Endothelial cell of umbilical vein (primary cell): ENCODE results near the gene PDPN. TPM values are rescaled to one million over a fixed set of nuclear protein-coding genes. Genes with fewer than 3 reads are reported as not detected.

Experiments
- Bru-seq: library from RNA; stranded (reverse); fragments of 400-500 nt; gene quantifications from one replicate; lab custom pipeline; 2021; lab: Mats Ljungman, UMichigan
- BruChase-seq, 2 experiments: library from RNA; stranded (reverse); fragments of 400-500 nt; gene quantifications; one replicate each; lab custom pipeline; 2021; lab: Mats Ljungman, UMichigan
- BruUV-seq: library from RNA; stranded (reverse); fragments of 400-500 nt; replicated peaks from 2 replicates; lab custom pipeline; 2021; lab: Mats Ljungman, UMichigan
- CTCF ChIA-PET: fragments of 300-600, 350-600 bp; sonication (Branson Sonifier 250); formaldehyde crosslinking; loops from one replicate; lab custom pipeline; 2021; ENCODE audit warnings: antibody characterized with exemption, inconsistent platforms; lab: Charles Lee
- POLR2A ChIA-PET: fragments of 300-600, 350-600 bp; sonication (Branson Sonifier 250); formaldehyde crosslinking; loops from one replicate; lab custom pipeline; 2021; ENCODE audit warnings: antibody characterized with exemption, inconsistent platforms; lab: Charles Lee
- DNase-seq: peaks from one replicate; pipeline ENCODE4 v3.0.0-alpha.2; 2011; ENCODE audit warnings: low read depth, low spot score
- FAIRE-seq: peaks from 2 replicates; lab custom pipeline; 2011; peaks lifted over from hg19 to GRCh38; lab: Jason Lieb, UNC
- H2AFZ ChIP-seq: 2 replicates; pipeline ENCODE4 v1.6.0; 2012; ENCODE audit warnings: low read depth, low read length, control low read depth, inconsistent platforms
- H3K27ac ChIP-seq: 2 replicates; pipeline ENCODE4 v1.5.1; 2011; ENCODE audit warnings: low read depth, mild to moderate bottlenecking, control low read depth, low read length, moderate library complexity; ENCODE audit not compliant: insufficient read depth
- H3K27me3 ChIP-seq, 2 experiments: 2 replicates each; pipeline versions ENCODE4 v1.6.0 to v1.6.1; 2011; ENCODE audit warnings: low read length in 2 of 2, mixed read lengths in 1 of 2; ENCODE audit not compliant: control insufficient read depth in 2 of 2, insufficient read depth in 2 of 2
- H3K36me3 ChIP-seq, 2 experiments: 2 replicates in 1 of 2; 3 replicates in 1 of 2; pipeline ENCODE4 v1.5.1; 2011; ENCODE audit warnings: low read length in 2 of 2, mild to moderate bottlenecking in 1 of 2, moderate library complexity in 1 of 2; ENCODE audit not compliant: control insufficient read depth in 2 of 2, insufficient read depth in 2 of 2; ENCODE audit errors: extremely low read depth in 1 of 2
- H3K4me1 ChIP-seq: 3 replicates; pipeline ENCODE4 v1.5.1; 2011; ENCODE audit warnings: mild to moderate bottlenecking, low read length; ENCODE audit not compliant: control insufficient read depth, insufficient read depth; ENCODE audit errors: extremely low read depth
- H3K4me2 ChIP-seq: 2 replicates; pipeline ENCODE4 v1.6.1; 2011; ENCODE audit warnings: low read length, control low read depth, mixed read lengths; ENCODE audit not compliant: insufficient read depth
- H3K4me3 ChIP-seq, 3 experiments: fragments of 200-600 bp in 1 of 3; sonication (generic), shearing (Covaris generic) in 1 of 3; replicated peaks in 1 of 3; 2 replicates each; pipeline ENCODE4 v1.5.1; 2011 to 2016; ENCODE audit warnings: control low read depth in 3 of 3, low read length in 3 of 3, mild to moderate bottlenecking in 2 of 3, inconsistent platforms in 1 of 3, low read depth in 1 of 3, moderate library complexity in 1 of 3; ENCODE audit not compliant: insufficient read depth in 1 of 3
- H3K79me2 ChIP-seq: 2 replicates; pipeline ENCODE4 v1.6.0; 2012; ENCODE audit warnings: low read length, inconsistent platforms; ENCODE audit not compliant: control insufficient read depth, insufficient read depth
- H3K9ac ChIP-seq: replicated peaks from 2 replicates; pipeline ENCODE3; 2011; ENCODE audit warnings: low read length, control low read depth; ENCODE audit not compliant: insufficient read depth; ENCODE audit errors: extremely low read depth
- H3K9me1 ChIP-seq: replicated peaks from 3 replicates; pipeline ENCODE4 v1.6.0; 2011; ENCODE audit warnings: mild to moderate bottlenecking, low read length; ENCODE audit not compliant: control insufficient read depth, insufficient read depth; ENCODE audit errors: extremely low read depth
- H3K9me3 ChIP-seq: replicated peaks from 2 replicates; pipeline ENCODE4 v1.5.1; 2012; ENCODE audit warnings: low read length, inconsistent platforms; ENCODE audit not compliant: control insufficient read depth, insufficient read depth
- H4K20me1 ChIP-seq: replicated peaks from 2 replicates; pipeline ENCODE3; 2011; ENCODE audit warnings: mild to moderate bottlenecking, low read length; ENCODE audit not compliant: control insufficient read depth, insufficient read depth; ENCODE audit errors: extremely low read depth
- EZH2 ChIP-seq: IDR thresholded peaks from 2 replicates; pipeline ENCODE4 v1.6.1; 2012; ENCODE audit warnings: borderline replicate concordance, low read depth, mild to moderate bottlenecking, moderate library complexity, low read length, inconsistent platforms; ENCODE audit not compliant: severe bottlenecking
- FOS ChIP-seq: IDR thresholded peaks from 2 replicates; pipeline ENCODE4 v1.6.1; 2011; ENCODE audit warnings: mild to moderate bottlenecking, low read length, moderate library complexity, borderline replicate concordance; ENCODE audit not compliant: insufficient read depth
- GATA2 ChIP-seq: IDR thresholded peaks from 2 replicates; pipeline ENCODE4 v1.7.0; 2011; ENCODE audit warnings: low read depth, mild to moderate bottlenecking, moderate library complexity, mixed read lengths, low read length; ENCODE audit not compliant: insufficient read length, insufficient read depth
- JUN ChIP-seq: IDR thresholded peaks from 2 replicates; pipeline ENCODE4 v1.6.1; 2011; ENCODE audit warnings: borderline replicate concordance, low read depth; ENCODE audit not compliant: insufficient read length, insufficient read depth
- MYC ChIP-seq: IDR thresholded peaks from one replicate; pipeline ENCODE4 v1.6.1; 2011; ENCODE audit warnings: mild to moderate bottlenecking, low read depth, low read length
- POLR2A ChIP-seq: IDR thresholded peaks from 2 replicates; pipeline ENCODE4 v1.6.1; 2012; ENCODE audit warnings: low read depth, mild to moderate bottlenecking, control low read depth, low read length
- POLR2AphosphoS5 ChIP-seq: IDR thresholded peaks from 2 replicates; pipeline ENCODE4 v1.6.1; 2012; ENCODE audit warnings: low read depth, mild to moderate bottlenecking, control low read depth, low read length, moderate library complexity; ENCODE audit not compliant: insufficient read depth
- dilution Hi-C: fragments of 300-500 bp; cut with MboI; formaldehyde crosslinking; loops from one replicate; pipeline ENCODE4 v1.15.0; 2019; ENCODE audit warnings: low sequenced_read_pairs; ENCODE audit not compliant: extremely low pct_ligation_motif_present
- intact Hi-C: fragments of 100-400 bp; cut with micrococcal nuclease; formaldehyde crosslinking; loops from one replicate; pipeline ENCODE4 v1.10.0; 2022
- long read RNA-seq: library from polyadenylated mRNA; stranded (forward); transcript quantifications from one replicate; pipeline ENCODE4 v2.0.0, GENCODE V29; 2021
- polyA minus RNA-seq, 3 experiments: library from RNA; depleted of rRNA, polyadenylated mRNA; stranded (reverse); fragments of >200 nt; gene quantifications; 1 replicate in 1 of 3; 2 replicates in 2 of 3; pipeline ENCODE4 v1.2.3, GENCODE V29; 2011
- polyA plus RNA-seq, 4 experiments: library from polyadenylated mRNA; depleted of rRNA in 3 of 4; stranded (reverse) in 3 of 4; unstranded in 1 of 4; fragments of >200 nt; gene quantifications; 2 replicates each; pipeline versions ENCODE4 v1.2.1 to v1.2.3, GENCODE V29; 2011 to 2012; ENCODE audit warnings: missing spikeins in 1 of 4
- total RNA-seq: library from RNA; stranded (reverse); gene quantifications from 2 replicates; pipeline ENCODE4 v1.2.3, GENCODE V29; 2021
- TF ChIP-seq, protein P1 (sequence below): IDR thresholded peaks from 2 replicates; pipeline ENCODE4 v1.6.1; 2011; ENCODE audit not compliant: insufficient read depth, insufficient read length
- TF ChIP-seq, protein P2 (sequence below), 2 donors: IDR thresholded peaks; 1 replicate in 1 of 2; 2 replicates in 1 of 2; pipeline ENCODE4 v1.5.1; 2011; ENCODE audit warnings: low read length in 2 of 2, mild to moderate bottlenecking in 2 of 2, moderate library complexity in 2 of 2, control low read depth in 1 of 2, inconsistent platforms in 1 of 2, low read depth in 1 of 2; ENCODE audit not compliant: insufficient read depth in 1 of 2; ENCODE audit errors: extremely low read depth in 1 of 2

Gene PDPN, protein sequence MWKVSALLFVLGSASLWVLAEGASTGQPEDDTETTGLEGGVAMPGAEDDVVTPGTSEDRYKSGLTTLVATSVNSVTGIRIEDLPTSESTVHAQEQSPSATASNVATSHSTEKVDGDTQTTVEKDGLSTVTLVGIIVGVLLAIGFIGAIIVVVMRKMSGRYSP
- total RNA-seq (not detected in 2 replicates), polyA plus RNA-seq (not detected in 2 replicates), polyA minus RNA-seq (not detected in 2 replicates), Bru-seq, nascent RNA (not detected), BruChase-seq, experiment 1, labeled RNA remaining after a 6-hour chase (not detected), BruChase-seq, experiment 2, labeled RNA remaining after a 2-hour chase (percentile 6 among the genes with signal in this experiment)
- polyA plus RNA-seq (2011; cell fraction: cytosol; rRNA removed) = not detected in 2 replicates
- polyA plus RNA-seq (2011; cell fraction: nucleus; rRNA removed) = not detected in 2 replicates
- polyA plus RNA-seq (2012) = not detected in 2 replicates
- not detected for polyA minus RNA-seq (2011; cell fraction: cytosol; rRNA and poly(A)+ RNA removed)
- not detected in 2 replicates for polyA minus RNA-seq (2011; cell fraction: nucleus; rRNA and poly(A)+ RNA removed)
- long read RNA-seq = 0 reads

DNA sequence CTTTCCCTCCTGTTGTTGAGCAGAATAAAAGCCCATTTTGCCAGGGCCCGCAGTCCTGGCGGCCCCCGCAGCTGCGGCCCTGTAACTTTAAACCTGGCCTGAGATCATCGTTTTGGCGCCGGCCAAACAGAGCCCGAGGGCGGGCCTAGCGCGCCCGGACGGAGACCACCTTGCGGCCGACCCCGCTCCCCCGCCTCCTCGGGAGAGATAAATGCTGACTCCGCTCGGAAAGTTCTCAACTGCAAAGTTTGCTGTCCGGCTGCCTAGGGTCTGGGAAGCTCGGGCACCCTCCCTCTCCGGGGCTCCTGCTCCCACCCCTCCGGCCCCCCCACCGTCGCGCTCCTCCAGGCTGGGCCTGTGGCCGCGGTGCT, at the start of gene PDPN:
Gene PDPN (plus strand): TSS at position 238 of the 371 bp plus-strand sequence. CDS start 202 bp downstream, outside the sequence.
- Histone ChIP-seq H3K9me3 (no peaks in the 10 kb centered on the region), H3K79me2 (no peaks in the 10 kb centered on the region), H3K36me3 (no peaks in the 10 kb centered on the region), H2AFZ (no peak within 1 kb of the TSS), H3K4me2 (no peak within 1 kb of the TSS), H3K4me3 (no peak within 1 kb of the TSS), H3K27me3 (no peaks in the 10 kb centered on the region), H4K20me1 (no peaks in the 10 kb centered on the region), H3K9me1 (no peaks in the 10 kb centered on the region), H3K9ac (no peak within 1 kb of the TSS), H3K4me1 (no peaks in the 10 kb centered on the region), H3K27ac (no peak within 1 kb of the TSS)
- ChIA-PET CTCF (no interaction called here), POLR2A (no interaction called here)
- dilution Hi-C loops = no loop called here
- BruUV-seq = no TSS peak
- FAIRE-seq (no peak), DNase-seq (no peak)
- intact Hi-C loops = no loop called here
- TF ChIP-seq POLR2AphosphoS5 (no peak), EZH2 (no peak), MYC (no peak), FOS (no peak), POLR2A (no peak), JUN (no peak), GATA2 (no peak)
- TF ChIP-seq, protein P1, sequence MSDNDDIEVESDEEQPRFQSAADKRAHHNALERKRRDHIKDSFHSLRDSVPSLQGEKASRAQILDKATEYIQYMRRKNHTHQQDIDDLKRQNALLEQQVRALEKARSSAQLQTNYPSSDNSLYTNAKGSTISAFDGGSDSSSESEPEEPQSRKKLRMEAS = no peak
- TF ChIP-seq, protein P2, sequence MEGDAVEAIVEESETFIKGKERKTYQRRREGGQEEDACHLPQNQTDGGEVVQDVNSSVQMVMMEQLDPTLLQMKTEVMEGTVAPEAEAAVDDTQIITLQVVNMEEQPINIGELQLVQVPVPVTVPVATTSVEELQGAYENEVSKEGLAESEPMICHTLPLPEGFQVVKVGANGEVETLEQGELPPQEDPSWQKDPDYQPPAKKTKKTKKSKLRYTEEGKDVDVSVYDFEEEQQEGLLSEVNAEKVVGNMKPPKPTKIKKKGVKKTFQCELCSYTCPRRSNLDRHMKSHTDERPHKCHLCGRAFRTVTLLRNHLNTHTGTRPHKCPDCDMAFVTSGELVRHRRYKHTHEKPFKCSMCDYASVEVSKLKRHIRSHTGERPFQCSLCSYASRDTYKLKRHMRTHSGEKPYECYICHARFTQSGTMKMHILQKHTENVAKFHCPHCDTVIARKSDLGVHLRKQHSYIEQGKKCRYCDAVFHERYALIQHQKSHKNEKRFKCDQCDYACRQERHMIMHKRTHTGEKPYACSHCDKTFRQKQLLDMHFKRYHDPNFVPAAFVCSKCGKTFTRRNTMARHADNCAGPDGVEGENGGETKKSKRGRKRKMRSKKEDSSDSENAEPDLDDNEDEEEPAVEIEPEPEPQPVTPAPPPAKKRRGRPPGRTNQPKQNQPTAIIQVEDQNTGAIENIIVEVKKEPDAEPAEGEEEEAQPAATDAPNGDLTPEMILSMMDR (IDR thresholded peaks at IDR 0.05; ENCODE audit: extremely low read depth in 1 of 2, insufficient read depth in 1 of 2, low read depth in 1 of 2, low read length in 2 of 2) = no peak
